Measurements from ENCODE around the gene DOCK2.

GRCh38 chr5:169889572-169889971 lies 252.5 kb downstream of the DOCK2 start:
- TF ChIP-seq CTCF (IDR thresholded peaks at IDR 0.05; ENCODE audit: low read length) = no peak
- TF ChIP-seq EZH2phosphoT487 (IDR thresholded peaks at IDR 0.05; ENCODE audit: low read length) = no peak
- no peak for TF ChIP-seq EZH2 (optimal IDR thresholded peaks at IDR 0.05; ENCODE audit: low read depth, low read length)

Data from MM.1S (cell line).